Choroid plexus epithelial cell (primary cell): ENCODE data around the gene PHF19.

Experiments used
- DNase-seq: peaks from one replicate; pipeline ENCODE4 v3.0.0-alpha.2; 2010; ENCODE audit warnings: low read depth
- H3K4me3 ChIP-seq: 2 replicates; pipeline ENCODE4 v1.5.1; 2011; ENCODE audit warnings: low read depth, mild to moderate bottlenecking, control low read depth, low read length, moderate library complexity
- CTCF ChIP-seq: conservative IDR thresholded peaks from 2 replicates; pipeline ENCODE4 v1.5.1; 2011; ENCODE audit warnings: low read depth, mild to moderate bottlenecking, control low read depth, inconsistent platforms, low read length, moderate library complexity

PHF19 gene

GRCh38 chr9:120916991-120917880, 40.2 kb upstream of the PHF19 start:
- DNase-seq = no peak
- no peak for TF ChIP-seq CTCF
- no peak overlapping the region for H3K4me3 ChIP-seq

DNA sequence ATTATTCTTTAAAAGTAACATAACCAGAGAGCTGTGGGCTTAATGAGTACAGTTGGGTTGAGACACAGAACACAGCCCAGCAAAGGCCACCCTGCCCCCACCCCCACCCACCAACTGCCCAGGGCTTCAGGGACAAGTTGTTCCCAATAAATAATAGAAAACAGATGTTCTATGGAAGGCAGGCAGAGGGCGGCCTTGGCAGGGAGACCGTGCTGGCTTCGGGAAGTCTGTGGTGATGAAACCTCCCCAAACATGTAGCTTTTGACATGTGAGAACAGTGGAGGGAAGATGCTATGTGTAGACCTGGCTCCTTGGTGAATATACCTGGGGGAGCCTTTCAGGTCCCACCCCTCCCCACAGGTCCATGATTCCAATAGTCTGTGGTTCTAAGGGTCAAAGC, 39.6 kb upstream of the PHF19 start:
- peak; percentile 53 for TF ChIP-seq CTCF
- H3K4me3 ChIP-seq = no peak overlapping the region
- peak; percentile 78 for DNase-seq

DNA sequence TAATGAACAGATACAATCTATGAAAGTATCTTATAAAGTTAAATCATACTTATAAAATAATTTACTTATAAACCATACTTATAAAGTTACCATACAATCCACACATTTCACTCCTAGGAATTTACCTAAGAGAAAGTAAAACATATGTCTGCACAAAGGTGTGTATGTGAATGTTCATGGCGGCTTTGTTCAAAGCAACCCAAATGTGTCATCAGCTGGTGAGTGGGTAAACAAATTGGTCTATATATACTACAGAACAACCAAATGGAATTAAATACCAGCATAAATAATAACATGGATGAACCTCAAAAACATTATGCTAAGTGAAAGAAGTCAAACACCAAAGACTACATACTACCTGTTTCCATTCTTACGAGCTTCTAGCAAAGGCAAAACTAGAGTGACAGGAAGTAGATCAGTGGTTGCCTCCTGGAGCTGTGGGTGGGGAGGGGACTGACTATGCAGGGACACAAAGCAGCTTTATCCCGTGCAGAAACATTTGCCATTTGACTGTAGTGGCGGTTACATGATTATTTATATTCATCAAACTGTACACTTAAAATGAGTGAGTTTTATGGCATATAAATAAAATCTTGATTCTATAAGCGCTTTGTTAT, 39.0 kb upstream of the PHF19 start:
- no peak overlapping the region for H3K4me3 ChIP-seq
- no peak for TF ChIP-seq CTCF
- DNase-seq = no peak

GRCh38 chr9:120914953-120915352, 38.0 kb upstream of the PHF19 start:
- DNase-seq = no peak
- no peak overlapping the region for H3K4me3 ChIP-seq

DNA sequence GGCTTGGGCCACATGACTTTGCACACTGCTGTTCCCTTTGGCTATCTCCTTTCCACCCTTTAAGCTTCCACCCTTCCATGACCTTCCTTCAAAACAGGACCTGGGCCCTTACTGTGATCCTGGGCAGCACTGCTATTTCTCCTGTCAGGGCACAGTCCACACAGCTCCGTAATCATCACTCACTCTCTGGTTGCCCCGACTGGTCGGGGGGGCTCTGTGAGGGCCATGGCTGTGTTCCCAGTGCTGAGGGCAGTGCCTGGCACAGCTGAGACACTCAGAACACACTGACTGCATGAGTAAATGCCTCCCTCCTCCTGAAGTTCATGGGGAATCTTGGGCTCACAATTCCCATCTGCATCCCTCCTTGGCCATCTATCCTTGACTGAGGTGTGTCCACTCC, 37.4 kb upstream of the PHF19 start:
- TF ChIP-seq CTCF = no peak
- no peak for DNase-seq
- no peak overlapping the region for H3K4me3 ChIP-seq

More at GRCh38 chr9:120914953-120915352, 38.0 kb upstream of the PHF19 start:
- no peak for TF ChIP-seq CTCF

GRCh38 chr9:120913647-120914264, 36.8 kb upstream of the PHF19 start:
- no peak overlapping the region for H3K4me3 ChIP-seq
- no peak for TF ChIP-seq CTCF
- no peak for DNase-seq
